A673 (cell line): ENCODE measurements around the gene ZNF213. TPM values are rescaled to one million over a fixed set of nuclear protein-coding genes. Genes with fewer than 3 reads are reported as not detected.

Source experiments
- BruUV-seq: library from RNA; stranded (reverse); fragments of 400-500 nt; replicated peaks from 2 replicates; lab custom pipeline; 2021; lab: Mats Ljungman, UMichigan
- CTCF ChIA-PET: fragments of 300-600 bp; sonication (Branson Sonifier 250); formaldehyde crosslinking; loops from one replicate; lab custom pipeline; 2022; ENCODE audit warnings: antibody characterized with exemption; lab: Charles Lee
- POLR2A ChIA-PET: fragments of 300-600 bp; sonication (Branson Sonifier 250); formaldehyde crosslinking; loops from one replicate; lab custom pipeline; 2022; ENCODE audit warnings: antibody characterized with exemption; ENCODE audit not compliant: low non-redundant PET; lab: Charles Lee
- DNase-seq: peaks from one replicate; pipeline ENCODE4 v3.0.0-alpha.2; 2015; ENCODE audit warnings: low spot score
- H3K27ac ChIP-seq: fragments of 200-600 bp; sonication (generic); 2 replicates; pipeline ENCODE4 v1.5.1; 2016; ENCODE audit warnings: mixed run types, low read depth, mild to moderate bottlenecking, mixed read lengths, antibody characterized with exemption, low read length; ENCODE audit not compliant: poor library complexity, severe bottlenecking
- H3K27me3 ChIP-seq: fragments of 200-600 bp; sonication (generic); replicated peaks from 2 replicates; pipeline ENCODE4 v1.6.1; 2017; ENCODE audit warnings: mixed run types, low read depth, mild to moderate bottlenecking, mixed read lengths, antibody characterized with exemption, low read length; ENCODE audit not compliant: insufficient read depth, poor library complexity
- H3K36me3 ChIP-seq: fragments of 200-600 bp; sonication (generic); 2 replicates; pipeline ENCODE4 v1.6.1; 2016; ENCODE audit warnings: mixed run types, mild to moderate bottlenecking, mixed read lengths, antibody characterized with exemption, low read length; ENCODE audit not compliant: insufficient read depth, poor library complexity, severe bottlenecking
- H3K4me1 ChIP-seq: fragments of 200-600 bp; sonication (generic); 2 replicates; pipeline ENCODE4 v1.6.1; 2017; ENCODE audit warnings: mixed run types, mild to moderate bottlenecking, mixed read lengths, antibody characterized with exemption, low read length; ENCODE audit not compliant: insufficient read depth, poor library complexity, severe bottlenecking
- H3K4me3 ChIP-seq: fragments of 200-600 bp; sonication (generic); 2 replicates; pipeline ENCODE4 v1.5.1; 2016; ENCODE audit warnings: low read depth, mixed run types, mild to moderate bottlenecking, mixed read lengths, low read length; ENCODE audit not compliant: poor library complexity, severe bottlenecking
- H3K9me3 ChIP-seq: fragments of 200-600 bp; sonication (generic); 2 replicates; pipeline ENCODE4 v1.6.1; 2016; ENCODE audit warnings: mixed run types, low read depth, mild to moderate bottlenecking, mixed read lengths, antibody characterized with exemption, low read length; ENCODE audit not compliant: poor library complexity, severe bottlenecking
- EZH2 ChIP-seq: fragments of 200-600 bp; sonication (generic); IDR thresholded peaks from 2 replicates; pipeline ENCODE4 v1.6.1; 2017; ENCODE audit warnings: borderline replicate concordance, low read depth, mild to moderate bottlenecking, mixed read lengths, antibody characterized with exemption, low read length; ENCODE audit not compliant: poor library complexity, severe bottlenecking
- intact Hi-C: fragments of 100-400 bp; cut with micrococcal nuclease; formaldehyde crosslinking; loops from one replicate; pipeline ENCODE4 v1.10.0; 2022; ENCODE audit not compliant: unreplicated experiment
- total RNA-seq: library from RNA; stranded (reverse); gene quantifications from 2 replicates; pipeline ENCODE4 v1.2.3, GENCODE V29; 2021
- TF ChIP-seq, protein P1 (sequence below): fragments of 300-800, 200-600 bp; sonication (generic); conservative IDR thresholded peaks from 2 replicates; pipeline ENCODE4 v1.5.1; 2017; ENCODE audit warnings: low read depth, mild to moderate bottlenecking, antibody characterized with exemption, low read length, moderate library complexity, mixed read lengths

ZNF213 gene
- total RNA-seq, 1 experiment from 2014 or later = 16.0 TPM

DNA sequence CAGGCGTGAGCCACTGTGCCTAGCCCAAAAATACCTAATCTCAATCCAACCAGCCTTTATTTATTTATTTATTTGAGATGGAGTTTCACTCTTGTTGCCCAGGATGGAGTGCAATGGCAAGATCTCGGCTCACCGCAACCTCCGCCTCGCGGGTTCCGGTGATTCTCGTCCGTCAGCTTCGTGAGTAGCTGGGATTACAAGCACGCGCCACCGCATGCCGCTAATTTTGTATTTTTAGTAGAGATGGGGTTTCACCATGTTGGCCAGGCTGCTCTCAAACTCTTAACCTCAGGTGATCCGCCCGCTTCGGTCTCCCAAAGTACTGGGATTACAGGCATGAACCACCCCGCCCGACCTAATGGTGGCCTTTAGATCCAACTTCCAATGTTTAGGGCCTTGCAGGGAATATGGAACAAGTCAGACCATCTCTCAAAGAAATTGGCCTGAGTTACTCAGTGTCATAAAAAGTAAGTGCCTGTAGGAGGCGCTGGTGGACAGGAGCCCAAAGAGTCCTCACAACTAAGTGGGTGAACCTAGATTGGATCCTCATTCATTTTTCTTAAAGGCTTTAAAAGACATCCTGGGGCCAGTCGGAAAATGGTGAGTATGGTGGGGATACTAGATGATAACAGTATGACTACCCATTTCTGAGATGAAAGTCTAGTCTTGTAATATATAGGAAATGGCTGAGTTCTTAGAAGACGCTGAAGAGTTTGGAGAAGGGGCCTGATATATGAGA lies 40.4 kb upstream of the ZNF213 start:
- H3K4me1 ChIP-seq = no peaks in the 10 kb centered on the region
- TF ChIP-seq, protein P1, sequence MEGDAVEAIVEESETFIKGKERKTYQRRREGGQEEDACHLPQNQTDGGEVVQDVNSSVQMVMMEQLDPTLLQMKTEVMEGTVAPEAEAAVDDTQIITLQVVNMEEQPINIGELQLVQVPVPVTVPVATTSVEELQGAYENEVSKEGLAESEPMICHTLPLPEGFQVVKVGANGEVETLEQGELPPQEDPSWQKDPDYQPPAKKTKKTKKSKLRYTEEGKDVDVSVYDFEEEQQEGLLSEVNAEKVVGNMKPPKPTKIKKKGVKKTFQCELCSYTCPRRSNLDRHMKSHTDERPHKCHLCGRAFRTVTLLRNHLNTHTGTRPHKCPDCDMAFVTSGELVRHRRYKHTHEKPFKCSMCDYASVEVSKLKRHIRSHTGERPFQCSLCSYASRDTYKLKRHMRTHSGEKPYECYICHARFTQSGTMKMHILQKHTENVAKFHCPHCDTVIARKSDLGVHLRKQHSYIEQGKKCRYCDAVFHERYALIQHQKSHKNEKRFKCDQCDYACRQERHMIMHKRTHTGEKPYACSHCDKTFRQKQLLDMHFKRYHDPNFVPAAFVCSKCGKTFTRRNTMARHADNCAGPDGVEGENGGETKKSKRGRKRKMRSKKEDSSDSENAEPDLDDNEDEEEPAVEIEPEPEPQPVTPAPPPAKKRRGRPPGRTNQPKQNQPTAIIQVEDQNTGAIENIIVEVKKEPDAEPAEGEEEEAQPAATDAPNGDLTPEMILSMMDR = peak; percentile 81
- TF ChIP-seq EZH2 = no peak
- intact Hi-C loops = no loop called here
- BruUV-seq = no TSS peak
- POLR2A ChIA-PET = no interaction called here
- no peak overlapping the region for H3K27ac ChIP-seq
- DNase-seq = peak; percentile 74
- H3K27me3 ChIP-seq = no peaks in the 10 kb centered on the region
- H3K4me3 ChIP-seq = no peak overlapping the region
- H3K36me3 ChIP-seq = no peaks in the 10 kb centered on the region
- CTCF ChIA-PET = no interaction called here
- no peaks in the 10 kb centered on the region for H3K9me3 ChIP-seq

GRCh38 chr16:3095869-3096268 lies 39.0 kb upstream of the ZNF213 start:
- ChIA-PET POLR2A (no interaction called here), CTCF (interaction anchor here (0.7 to 1.2 kb wide), 2 partner anchors 33 to 1144 kb away, joined by 4 to 7 read pairs; no protein-coding TSS in a partner anchor)
- intact Hi-C loops = no loop called here

DNA sequence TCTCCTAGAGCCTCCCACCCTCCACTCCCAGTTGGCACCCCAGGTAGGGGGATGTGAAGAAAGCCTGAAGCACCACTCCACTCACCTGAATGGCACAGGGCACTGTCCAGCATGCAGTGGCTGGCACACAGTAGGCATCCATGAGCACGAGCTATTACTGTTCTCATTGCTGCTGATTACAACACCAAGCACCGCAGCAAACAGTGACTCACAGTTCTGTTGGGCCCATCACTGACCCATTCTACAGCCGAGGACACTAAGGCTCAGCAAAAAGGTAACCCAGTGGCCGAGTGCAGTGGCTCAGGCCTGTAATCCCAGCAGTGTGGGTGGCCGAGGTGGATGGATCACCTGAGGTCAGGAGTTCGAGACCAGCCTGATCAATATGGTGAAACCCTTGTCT lies 38.5 kb upstream of the ZNF213 start:
- H3K27ac ChIP-seq = no peak overlapping the region
- ChIA-PET POLR2A (no interaction called here), CTCF (interaction anchor here (0.7 to 1.2 kb wide), 2 partner anchors 33 to 1145 kb away, joined by 4 to 7 read pairs; no protein-coding TSS in a partner anchor)
- no peaks in the 10 kb centered on the region for H3K9me3 ChIP-seq
- DNase-seq = no peak
- TF ChIP-seq EZH2 = no peak
- TF ChIP-seq, protein P1 = no peak
- no peak overlapping the region for H3K4me3 ChIP-seq
- H3K36me3 ChIP-seq = no peaks in the 10 kb centered on the region
- H3K27me3 ChIP-seq = no peaks in the 10 kb centered on the region
- intact Hi-C loops = no loop called here
- peaks cover 14% of the 10 kb centered on the region for H3K4me1 ChIP-seq
- BruUV-seq = no TSS peak

More at GRCh38 chr16:3095869-3096268, 39.0 kb upstream of the ZNF213 start:
- H3K27me3 ChIP-seq = no peaks in the 10 kb centered on the region
- no TSS peak for BruUV-seq
- no peaks in the 10 kb centered on the region for H3K36me3 ChIP-seq
- peaks cover 12% of the 10 kb centered on the region for H3K4me1 ChIP-seq
- no peaks in the 10 kb centered on the region for H3K9me3 ChIP-seq
- peak; percentile 63 for DNase-seq
- no peak overlapping the region for H3K4me3 ChIP-seq
- no peak overlapping the region for H3K27ac ChIP-seq
- TF ChIP-seq, protein P1 = peak; percentile 44
- TF ChIP-seq EZH2 = no peak
